ENCODE results near the gene PPP2R5B. TPM values are rescaled to one million over a fixed set of nuclear protein-coding genes. Genes with fewer than 3 reads are reported as not detected.

Gene PPP2R5B
- total RNA-seq, 2 experiments from 2014 or later: 16.8 to 18.3 TPM

DNA sequence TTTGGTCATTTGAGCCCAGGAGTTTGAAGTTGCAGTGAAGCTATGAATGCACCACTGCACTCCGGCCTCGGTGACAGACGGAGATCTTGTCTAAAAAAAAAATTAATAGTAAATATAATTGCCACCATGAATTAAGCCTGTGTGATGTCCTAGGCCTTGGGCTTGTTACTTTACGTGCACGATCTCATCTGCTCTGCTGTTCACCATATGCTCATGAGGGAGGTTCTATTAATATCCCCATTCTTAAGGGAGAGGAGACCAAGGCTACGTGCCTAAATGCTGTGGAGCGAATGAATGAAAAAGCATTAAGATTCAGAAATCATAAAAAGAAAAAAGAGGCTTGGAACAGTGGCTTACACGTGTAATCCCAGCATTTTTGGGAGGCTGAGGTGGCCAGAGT lies 4.9 kb upstream of the PPP2R5B start:
- H3K9me3 Mint-ChIP-seq: no peaks in the 10 kb centered on the region
- Histone ChIP-seq H3K4me3 (ENCODE audit: low read length) (no peak overlapping the region), H3K36me3 (ENCODE audit: insufficient read depth, low read length) (no peaks in the 10 kb centered on the region), H3K27me3 (ENCODE audit: control insufficient read depth in 1 of 2, insufficient read depth in 2 of 2, low read length in 2 of 2) (no peaks in the 10 kb centered on the region), H3K9me3 (ENCODE audit: control insufficient read depth in 1 of 2, insufficient read depth in 1 of 2, low read length in 2 of 2) (no peaks in the 10 kb centered on the region), H3K27ac (ENCODE audit: low read depth in 1 of 2, low read length in 2 of 2) (no peak overlapping the region), H3K4me1 (ENCODE audit: insufficient read depth, low read length) (peaks cover 45% of the 10 kb centered on the region)
- intact Hi-C loops (cut with DNase I, micrococcal nuclease): loop anchor here (5.0 kb wide), 6 partner anchors 53 to 232 kb away; partner anchors contain the start of genes CDCA5 (in 1 of the 2), FAU (in 1 of the 2), MAJIN (in 1 of the 2) and MRPL49 (in 1 of the 2)
- ATAC-seq (ENCODE audit: poor library complexity) (no peak), DNase-seq (peak in 1 of 14 experiments; percentile 1)
- H3K36me3 Mint-ChIP-seq (ENCODE audit: low read depth): peaks cover 22% of the 10 kb centered on the region
- TF ChIP-seq, protein P1, sequence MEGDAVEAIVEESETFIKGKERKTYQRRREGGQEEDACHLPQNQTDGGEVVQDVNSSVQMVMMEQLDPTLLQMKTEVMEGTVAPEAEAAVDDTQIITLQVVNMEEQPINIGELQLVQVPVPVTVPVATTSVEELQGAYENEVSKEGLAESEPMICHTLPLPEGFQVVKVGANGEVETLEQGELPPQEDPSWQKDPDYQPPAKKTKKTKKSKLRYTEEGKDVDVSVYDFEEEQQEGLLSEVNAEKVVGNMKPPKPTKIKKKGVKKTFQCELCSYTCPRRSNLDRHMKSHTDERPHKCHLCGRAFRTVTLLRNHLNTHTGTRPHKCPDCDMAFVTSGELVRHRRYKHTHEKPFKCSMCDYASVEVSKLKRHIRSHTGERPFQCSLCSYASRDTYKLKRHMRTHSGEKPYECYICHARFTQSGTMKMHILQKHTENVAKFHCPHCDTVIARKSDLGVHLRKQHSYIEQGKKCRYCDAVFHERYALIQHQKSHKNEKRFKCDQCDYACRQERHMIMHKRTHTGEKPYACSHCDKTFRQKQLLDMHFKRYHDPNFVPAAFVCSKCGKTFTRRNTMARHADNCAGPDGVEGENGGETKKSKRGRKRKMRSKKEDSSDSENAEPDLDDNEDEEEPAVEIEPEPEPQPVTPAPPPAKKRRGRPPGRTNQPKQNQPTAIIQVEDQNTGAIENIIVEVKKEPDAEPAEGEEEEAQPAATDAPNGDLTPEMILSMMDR (IDR thresholded peaks at IDR 0.05): no peak
- no peaks in the 10 kb centered on the region for H3K27me3 Mint-ChIP-seq
- CTCF ChIA-PET: no interaction called here
- POLR2A ChIA-PET: no interaction called here
- no peak overlapping the region for H3K4me3 Mint-ChIP-seq
- no peak overlapping the region for H3K27ac Mint-ChIP-seq
- peaks cover 35% of the 10 kb centered on the region for H3K4me1 Mint-ChIP-seq (ENCODE audit: low read depth)

DNA sequence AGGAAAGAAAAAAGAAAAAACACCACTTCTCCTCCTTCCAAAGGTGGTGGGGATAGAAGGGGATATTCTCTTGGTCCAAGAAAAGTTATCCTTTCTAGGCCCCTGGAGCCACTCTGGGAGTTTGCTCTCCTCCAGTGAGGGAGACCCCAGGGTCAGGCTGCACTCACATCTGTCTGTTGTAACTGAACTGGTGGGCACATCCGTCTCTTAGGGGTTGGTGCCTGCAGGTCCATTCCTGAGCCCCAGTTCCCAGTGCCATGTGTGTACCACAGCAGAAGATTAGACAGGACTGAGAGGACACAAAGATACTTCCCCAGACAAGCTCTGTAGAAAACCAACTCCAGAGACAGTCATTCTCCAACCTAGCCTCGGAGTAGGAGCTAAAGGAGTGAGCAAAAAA lies 4.4 kb upstream of the PPP2R5B start:
- H3K27me3 ChIP-seq (ENCODE audit: control insufficient read depth in 1 of 2, insufficient read depth in 2 of 2, low read length in 2 of 2): no peaks in the 10 kb centered on the region
- H3K4me3 ChIP-seq (ENCODE audit: low read length): no peak overlapping the region
- ChIA-PET POLR2A (no interaction called here), CTCF (no interaction called here)
- Mint-ChIP-seq H3K9me3 (no peaks in the 10 kb centered on the region), H3K4me1 (ENCODE audit: low read depth) (peaks cover 38% of the 10 kb centered on the region), H3K27me3 (no peaks in the 10 kb centered on the region), H3K4me3 (no peak overlapping the region), H3K27ac (no peak overlapping the region), H3K36me3 (ENCODE audit: low read depth) (peaks cover 22% of the 10 kb centered on the region)
- intact Hi-C loops (cut with DNase I, micrococcal nuclease): loop anchor here in 1 of 2 experiments (5.0 kb wide), 3 partner anchors 162 to 233 kb away; partner anchors contain the start of genes CDCA5, ZFPL1 and ZNHIT2
- H3K4me1 ChIP-seq (ENCODE audit: insufficient read depth, low read length): peaks cover 46% of the 10 kb centered on the region
- DNase-seq: peak in 1 of 14 experiments; percentile 3
- H3K9me3 ChIP-seq (ENCODE audit: control insufficient read depth in 1 of 2, insufficient read depth in 1 of 2, low read length in 2 of 2): no peaks in the 10 kb centered on the region
- no peak overlapping the region for H3K27ac ChIP-seq (ENCODE audit: low read depth in 1 of 2, low read length in 2 of 2)
- TF ChIP-seq, protein P1 (IDR thresholded peaks at IDR 0.05): no peak
- no peaks in the 10 kb centered on the region for H3K36me3 ChIP-seq (ENCODE audit: insufficient read depth, low read length)
- ATAC-seq (ENCODE audit: poor library complexity): no peak

DNA sequence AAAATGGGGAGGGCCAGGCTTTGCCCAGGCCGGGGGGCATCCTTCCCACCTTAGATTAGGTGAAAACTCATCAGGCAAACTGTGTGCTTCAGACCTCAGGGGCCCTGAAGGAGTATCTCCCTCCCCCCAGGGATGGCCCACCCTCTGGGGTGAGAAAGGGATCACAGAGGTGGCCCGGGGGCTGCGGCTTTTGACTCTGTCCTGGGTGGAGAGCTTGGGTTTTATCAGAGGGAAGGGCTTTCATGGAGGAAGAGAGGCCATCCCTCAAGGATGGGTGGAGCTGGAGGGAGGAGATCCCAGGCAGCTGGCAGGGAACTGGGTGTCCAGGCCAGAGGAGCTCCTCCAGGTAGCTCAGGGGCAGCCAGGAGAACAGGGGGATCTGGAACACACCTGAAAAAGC lies 3.1 kb upstream of the PPP2R5B start:
- no peak overlapping the region for H3K27ac Mint-ChIP-seq

More for the DNA sequence above, 3.1 kb upstream of the PPP2R5B start:
- TF ChIP-seq, protein P1 (IDR thresholded peaks at IDR 0.05): no peak
- H3K4me3 Mint-ChIP-seq: no peak overlapping the region
- no peaks in the 10 kb centered on the region for H3K27me3 ChIP-seq (ENCODE audit: control insufficient read depth in 1 of 2, insufficient read depth in 2 of 2, low read length in 2 of 2)
- POLR2A ChIA-PET: no interaction called here
- no peaks in the 10 kb centered on the region for H3K9me3 Mint-ChIP-seq
- no peaks in the 10 kb centered on the region for H3K27me3 Mint-ChIP-seq
- no peaks in the 10 kb centered on the region for H3K36me3 ChIP-seq (ENCODE audit: insufficient read depth, low read length)
- H3K27ac ChIP-seq (ENCODE audit: low read depth in 1 of 2, low read length in 2 of 2): no peak overlapping the region
- peaks cover 32% of the 10 kb centered on the region for H3K4me1 Mint-ChIP-seq (ENCODE audit: low read depth)
- peak in 1 of 14 experiments; percentile 1 for DNase-seq
- peaks cover 15% of the 10 kb centered on the region for H3K36me3 Mint-ChIP-seq (ENCODE audit: low read depth)
- H3K4me3 ChIP-seq (ENCODE audit: low read length): no peak overlapping the region
- peaks cover 46% of the 10 kb centered on the region for H3K4me1 ChIP-seq (ENCODE audit: insufficient read depth, low read length)
- CTCF ChIA-PET: no interaction called here
- intact Hi-C loops (cut with DNase I, micrococcal nuclease): loop anchor here in 1 of 2 experiments (5.0 kb wide), 3 partner anchors 161 to 234 kb away; partner anchors contain the start of genes CDCA5, ZFPL1 and ZNHIT2
- ATAC-seq (ENCODE audit: poor library complexity): no peak
- H3K9me3 ChIP-seq (ENCODE audit: control insufficient read depth in 1 of 2, insufficient read depth in 1 of 2, low read length in 2 of 2): no peaks in the 10 kb centered on the region
